Measurements from ENCODE around the gene SLA2. TPM values are rescaled to one million over a fixed set of nuclear protein-coding genes. Genes with fewer than 3 reads are reported as not detected.
"Not testable (repeated sequence)": the region's sequence is repeated elsewhere in the genome, so short reads cannot be mapped to it uniquely, and the experiment has no call there.

Gene SLA2
- total and polyA plus RNA-seq, 2 donors from 2014 or later: 0.24 to 1.5 TPM

DNA sequence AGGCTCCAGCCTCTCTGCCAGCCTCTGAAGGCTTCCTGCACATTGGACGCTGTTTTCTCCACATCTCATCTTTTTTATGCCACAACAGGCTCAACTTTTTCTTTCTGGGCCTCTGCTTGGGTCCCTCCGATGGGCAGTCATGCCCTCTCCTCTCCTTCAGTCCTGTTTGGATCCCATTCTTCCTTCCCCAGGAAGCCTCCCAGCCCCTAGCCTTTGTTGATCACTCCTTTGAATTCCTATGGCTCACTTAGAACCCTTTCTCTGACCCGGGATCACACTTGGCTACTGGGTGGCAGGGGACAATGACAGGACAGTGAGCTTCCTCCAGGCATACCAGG, 4.5 kb downstream of the SLA2 start:
- H3K27me3 ChIP-seq (ENCODE audit: control insufficient read depth, insufficient read depth, low read length): no peaks in the 10 kb centered on the region
- no peaks in the 10 kb centered on the region for H3K36me3 ChIP-seq (ENCODE audit: control insufficient read depth in 2 of 3, insufficient read depth in 3 of 3, low read length in 3 of 3)
- intact Hi-C loops (cut with DNase I): no loop called here
- H3K9me3 ChIP-seq (ENCODE audit: control insufficient read depth in 2 of 3, insufficient read depth in 1 of 3, low read length in 3 of 3): no peaks in the 10 kb centered on the region
- no peaks in the 10 kb centered on the region for H3K4me1 ChIP-seq (ENCODE audit: control insufficient read depth in 2 of 3, insufficient read depth in 2 of 3, low read depth in 1 of 3, low read length in 3 of 3)
- no peak overlapping the region for H3K27ac ChIP-seq (ENCODE audit: low read depth in 2 of 2, low read length in 2 of 2)
- H3K4me3 ChIP-seq (ENCODE audit: low read length in 3 of 3): no peak overlapping the region
- H3K9ac ChIP-seq (ENCODE audit: low read length in 3 of 3): no peak overlapping the region
- TF ChIP-seq, protein P1, sequence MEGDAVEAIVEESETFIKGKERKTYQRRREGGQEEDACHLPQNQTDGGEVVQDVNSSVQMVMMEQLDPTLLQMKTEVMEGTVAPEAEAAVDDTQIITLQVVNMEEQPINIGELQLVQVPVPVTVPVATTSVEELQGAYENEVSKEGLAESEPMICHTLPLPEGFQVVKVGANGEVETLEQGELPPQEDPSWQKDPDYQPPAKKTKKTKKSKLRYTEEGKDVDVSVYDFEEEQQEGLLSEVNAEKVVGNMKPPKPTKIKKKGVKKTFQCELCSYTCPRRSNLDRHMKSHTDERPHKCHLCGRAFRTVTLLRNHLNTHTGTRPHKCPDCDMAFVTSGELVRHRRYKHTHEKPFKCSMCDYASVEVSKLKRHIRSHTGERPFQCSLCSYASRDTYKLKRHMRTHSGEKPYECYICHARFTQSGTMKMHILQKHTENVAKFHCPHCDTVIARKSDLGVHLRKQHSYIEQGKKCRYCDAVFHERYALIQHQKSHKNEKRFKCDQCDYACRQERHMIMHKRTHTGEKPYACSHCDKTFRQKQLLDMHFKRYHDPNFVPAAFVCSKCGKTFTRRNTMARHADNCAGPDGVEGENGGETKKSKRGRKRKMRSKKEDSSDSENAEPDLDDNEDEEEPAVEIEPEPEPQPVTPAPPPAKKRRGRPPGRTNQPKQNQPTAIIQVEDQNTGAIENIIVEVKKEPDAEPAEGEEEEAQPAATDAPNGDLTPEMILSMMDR (IDR thresholded peaks at IDR 0.05; ENCODE audit: borderline replicate concordance, extremely low read depth, insufficient read depth): no peak
- FAIRE-seq (no peak), DNase-seq (no peak)

DNA sequence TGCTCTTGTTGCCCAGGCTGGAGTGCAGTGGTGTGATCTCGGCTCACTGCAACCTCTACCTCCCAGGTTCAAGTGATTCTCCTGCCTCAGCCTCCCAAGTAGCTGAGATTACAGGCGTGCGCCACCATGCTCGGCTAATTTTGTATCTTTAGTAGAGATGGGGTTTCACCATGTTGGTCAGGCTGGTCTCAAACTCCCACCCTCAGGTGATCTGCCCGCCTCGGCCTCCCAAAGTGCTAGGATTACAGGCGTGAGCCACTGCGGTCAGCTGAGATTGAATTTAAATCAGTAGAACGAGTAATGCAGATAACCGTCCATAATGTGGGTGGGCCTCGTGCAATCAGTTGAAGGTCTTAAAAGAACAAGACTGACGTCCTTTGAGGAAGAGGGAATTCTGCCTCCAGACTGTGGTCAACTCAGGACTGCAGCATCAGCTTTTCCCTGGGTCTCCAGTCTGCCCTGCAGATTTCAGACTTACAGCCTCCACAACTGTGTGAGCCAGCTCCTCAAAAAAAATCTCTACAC, 7.1 kb downstream of the SLA2 start:
- H3K4me3 ChIP-seq (ENCODE audit: low read length in 3 of 3); H3K36me3 ChIP-seq (ENCODE audit: control insufficient read depth in 2 of 3, insufficient read depth in 3 of 3, low read length in 3 of 3); H3K9ac ChIP-seq (ENCODE audit: low read length in 3 of 3); FAIRE-seq; intact Hi-C loops (cut with DNase I); H3K4me1 ChIP-seq (ENCODE audit: control insufficient read depth in 2 of 3, insufficient read depth in 2 of 3, low read depth in 1 of 3, low read length in 3 of 3); H3K27me3 ChIP-seq (ENCODE audit: control insufficient read depth, insufficient read depth, low read length); H3K27ac ChIP-seq (ENCODE audit: low read depth in 2 of 2, low read length in 2 of 2); H3K9me3 ChIP-seq (ENCODE audit: control insufficient read depth in 2 of 3, insufficient read depth in 1 of 3, low read length in 3 of 3); DNase-seq: not testable (repeated sequence)

DNA sequence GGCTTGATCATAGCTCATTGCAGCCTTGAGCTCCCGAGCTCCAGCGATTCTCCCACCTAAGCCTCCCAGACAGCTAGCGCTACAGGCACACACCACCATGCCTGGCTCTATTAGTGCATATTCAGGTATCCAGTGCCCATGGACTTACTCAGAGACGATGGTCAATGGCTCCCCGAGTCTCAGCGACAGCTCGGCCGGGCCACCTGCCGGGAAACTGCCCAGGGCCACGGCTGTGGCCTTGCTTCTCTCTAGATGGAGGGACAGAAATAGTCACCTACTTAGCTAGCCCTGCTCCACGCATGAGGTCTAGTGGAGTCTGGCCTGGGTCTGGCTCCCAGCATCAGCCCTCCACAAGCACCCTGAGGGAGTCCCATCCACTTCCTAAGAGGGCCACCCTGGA, 11.7 kb downstream of the SLA2 start:
- H3K4me3 ChIP-seq (ENCODE audit: low read length in 3 of 3): no peak overlapping the region
- TF ChIP-seq, protein P1 (IDR thresholded peaks at IDR 0.05; ENCODE audit: borderline replicate concordance, extremely low read depth, insufficient read depth): no peak
- H3K27me3 ChIP-seq (ENCODE audit: control insufficient read depth, insufficient read depth, low read length): no peaks in the 10 kb centered on the region
- intact Hi-C loops (cut with DNase I): no loop called here
- H3K4me1 ChIP-seq (ENCODE audit: control insufficient read depth in 2 of 3, insufficient read depth in 2 of 3, low read depth in 1 of 3, low read length in 3 of 3): no peaks in the 10 kb centered on the region
- no peak overlapping the region for H3K9ac ChIP-seq (ENCODE audit: low read length in 3 of 3)
- H3K27ac ChIP-seq (ENCODE audit: low read depth in 2 of 2, low read length in 2 of 2): no peak overlapping the region
- no peaks in the 10 kb centered on the region for H3K36me3 ChIP-seq (ENCODE audit: control insufficient read depth in 2 of 3, insufficient read depth in 3 of 3, low read length in 3 of 3)
- FAIRE-seq (no peak), DNase-seq (no peak)
- H3K9me3 ChIP-seq (ENCODE audit: control insufficient read depth in 2 of 3, insufficient read depth in 1 of 3, low read length in 3 of 3): no peaks in the 10 kb centered on the region

DNA sequence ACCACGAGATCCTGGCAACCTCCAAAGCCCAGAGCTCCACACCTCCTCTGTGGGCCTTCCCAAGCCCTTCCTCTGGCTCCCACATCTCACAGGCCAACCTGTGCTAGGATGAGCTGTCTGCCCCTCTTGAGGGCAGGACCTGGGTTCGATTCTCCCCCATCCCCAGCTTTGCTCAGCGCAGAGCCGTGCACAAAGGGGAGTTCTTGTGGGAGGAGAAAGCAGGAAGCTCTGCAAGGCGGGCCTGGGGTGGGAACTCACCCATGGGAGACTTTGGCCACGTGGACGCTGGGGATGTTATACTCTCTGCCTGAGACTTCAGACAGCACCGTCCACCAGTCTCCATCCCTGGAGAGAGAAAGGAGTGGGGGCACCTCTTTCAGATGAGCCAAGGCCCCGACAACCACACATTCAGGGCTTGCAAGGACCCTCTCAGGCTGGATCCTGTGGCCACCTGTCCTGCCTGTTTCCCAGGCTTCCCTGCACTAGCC, 12.7 kb downstream of the SLA2 start:
- no peaks in the 10 kb centered on the region for H3K9me3 ChIP-seq (ENCODE audit: control insufficient read depth in 2 of 3, insufficient read depth in 1 of 3, low read length in 3 of 3)
- H3K27ac ChIP-seq (ENCODE audit: low read depth in 2 of 2, low read length in 2 of 2): no peak overlapping the region
- FAIRE-seq (no peak), DNase-seq (no peak)
- TF ChIP-seq, protein P1 (IDR thresholded peaks at IDR 0.05; ENCODE audit: borderline replicate concordance, extremely low read depth, insufficient read depth): no peak
- H3K4me1 ChIP-seq (ENCODE audit: control insufficient read depth in 2 of 3, insufficient read depth in 2 of 3, low read depth in 1 of 3, low read length in 3 of 3): no peaks in the 10 kb centered on the region
- no peaks in the 10 kb centered on the region for H3K36me3 ChIP-seq (ENCODE audit: control insufficient read depth in 2 of 3, insufficient read depth in 3 of 3, low read length in 3 of 3)
- no peak overlapping the region for H3K4me3 ChIP-seq (ENCODE audit: low read length in 3 of 3)
- H3K9ac ChIP-seq (ENCODE audit: low read length in 3 of 3): no peak overlapping the region
- H3K27me3 ChIP-seq (ENCODE audit: control insufficient read depth, insufficient read depth, low read length): no peaks in the 10 kb centered on the region
- intact Hi-C loops (cut with DNase I): no loop called here
